A673 (cell line): Measurements from ENCODE around the gene CA5B.

Experiments used
- EZH2 ChIP-seq: fragments of 200-600 bp; sonication (generic); IDR thresholded peaks from 2 replicates; pipeline ENCODE4 v1.6.1; 2017; ENCODE audit warnings: borderline replicate concordance, low read depth, mild to moderate bottlenecking, mixed read lengths, antibody characterized with exemption, low read length; ENCODE audit not compliant: poor library complexity, severe bottlenecking
- TF ChIP-seq, protein P1 (sequence below): fragments of 300-800, 200-600 bp; sonication (generic); conservative IDR thresholded peaks from 2 replicates; pipeline ENCODE4 v1.5.1; 2017; ENCODE audit warnings: low read depth, mild to moderate bottlenecking, antibody characterized with exemption, low read length, moderate library complexity, mixed read lengths

DNA sequence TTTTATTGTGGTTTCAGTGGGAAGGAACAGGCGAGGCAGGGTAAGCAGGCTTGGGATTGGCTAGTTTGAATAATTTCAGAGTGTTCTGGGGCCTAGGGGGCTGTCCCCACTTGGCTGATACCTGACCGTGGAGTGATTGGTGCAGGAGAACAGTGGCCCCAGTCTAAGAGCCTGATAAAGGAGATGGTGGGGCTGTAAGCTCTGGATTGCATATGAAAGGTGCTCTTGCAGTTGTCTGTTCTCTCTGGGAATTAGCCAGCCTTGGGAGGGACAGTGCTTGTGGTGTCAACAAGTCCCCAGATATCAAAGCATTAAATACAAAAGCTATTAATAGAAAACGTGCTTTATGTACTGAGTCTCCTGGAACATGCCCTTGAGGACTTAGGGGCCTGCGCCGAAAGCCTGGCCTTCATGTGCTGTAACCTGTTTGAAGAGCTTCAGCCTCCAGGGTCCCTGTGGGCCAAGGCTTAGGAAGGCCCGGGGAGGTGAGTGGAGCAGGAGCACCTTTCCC is 43.1 kb upstream of the CA5B start:
- TF ChIP-seq, protein P1, sequence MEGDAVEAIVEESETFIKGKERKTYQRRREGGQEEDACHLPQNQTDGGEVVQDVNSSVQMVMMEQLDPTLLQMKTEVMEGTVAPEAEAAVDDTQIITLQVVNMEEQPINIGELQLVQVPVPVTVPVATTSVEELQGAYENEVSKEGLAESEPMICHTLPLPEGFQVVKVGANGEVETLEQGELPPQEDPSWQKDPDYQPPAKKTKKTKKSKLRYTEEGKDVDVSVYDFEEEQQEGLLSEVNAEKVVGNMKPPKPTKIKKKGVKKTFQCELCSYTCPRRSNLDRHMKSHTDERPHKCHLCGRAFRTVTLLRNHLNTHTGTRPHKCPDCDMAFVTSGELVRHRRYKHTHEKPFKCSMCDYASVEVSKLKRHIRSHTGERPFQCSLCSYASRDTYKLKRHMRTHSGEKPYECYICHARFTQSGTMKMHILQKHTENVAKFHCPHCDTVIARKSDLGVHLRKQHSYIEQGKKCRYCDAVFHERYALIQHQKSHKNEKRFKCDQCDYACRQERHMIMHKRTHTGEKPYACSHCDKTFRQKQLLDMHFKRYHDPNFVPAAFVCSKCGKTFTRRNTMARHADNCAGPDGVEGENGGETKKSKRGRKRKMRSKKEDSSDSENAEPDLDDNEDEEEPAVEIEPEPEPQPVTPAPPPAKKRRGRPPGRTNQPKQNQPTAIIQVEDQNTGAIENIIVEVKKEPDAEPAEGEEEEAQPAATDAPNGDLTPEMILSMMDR = no peak
- TF ChIP-seq EZH2 = no peak
